Heart left ventricle (tissue), 16 donors: Measurements from ENCODE around the gene ABCA13. TPM values are rescaled to one million over a fixed set of nuclear protein-coding genes. Genes with fewer than 3 reads are reported as not detected.

ENCODE experiments used
- ATAC-seq, 4 donors: fragments of 200-7000 bp; cut with Tn5 transposase; one replicate each; pipeline ENCODE4 v1.9.1; 2020 to 2022; ENCODE audit warnings: moderate library complexity in 4 of 4, mild to moderate bottlenecking in 3 of 4, moderate number of reproducible peaks in 1 of 4
- DNase-seq, 5 donors: peaks; one replicate each; pipeline ENCODE4 v3.0.0-alpha.2; 2020
- H3K27ac ChIP-seq, 12 donors: fragments of 200-600 bp; sonication (generic) in 4 of 12; one replicate each; pipeline versions ENCODE4 v1.5.0 to v1.8.0; 2016 to 2022; ENCODE audit warnings: mild to moderate bottlenecking in 2 of 12
- H3K27me3 ChIP-seq, 9 donors: fragments of 200-600 bp; sonication (generic) in 2 of 9; one replicate each; pipeline versions ENCODE4 v1.5.1 to v1.8.0; 2016 to 2022; ENCODE audit warnings: mild to moderate bottlenecking in 3 of 9
- H3K36me3 ChIP-seq, 9 donors: fragments of 200-600 bp; sonication (generic) in 2 of 9; one replicate each; pipeline versions ENCODE4 v1.5.0 to v1.8.0; 2018 to 2022; ENCODE audit warnings: mild to moderate bottlenecking in 2 of 9
- H3K4me1 ChIP-seq, 12 donors: fragments of 200-600 bp; sonication (generic) in 4 of 12; one replicate each; pipeline versions ENCODE4 v1.5.0 to v1.8.0; 2016 to 2022; ENCODE audit warnings: mild to moderate bottlenecking in 3 of 12
- H3K4me3 ChIP-seq, 12 donors: fragments of 200-600 bp; sonication (generic) in 4 of 12; one replicate each; pipeline versions ENCODE4 v1.5.0 to v1.8.0; 2017 to 2022; ENCODE audit warnings: mild to moderate bottlenecking in 9 of 12, moderate library complexity in 4 of 12
- H3K9me3 ChIP-seq, 12 donors: fragments of 200-600 bp; sonication (generic) in 4 of 12; one replicate each; pipeline versions ENCODE4 v1.5.0 to v1.8.0; 2016 to 2022; ENCODE audit warnings: mild to moderate bottlenecking in 1 of 12
- POLR2A ChIP-seq, 2 donors: fragments of 450-650 bp; IDR thresholded peaks; one replicate each; pipeline ENCODE4 v1.6.1; 2017; ENCODE audit warnings: antibody characterized with exemption in 2 of 2, mild to moderate bottlenecking in 2 of 2, moderate library complexity in 2 of 2
- WGBS, 4 donors: extraction: QIAGEN DNeasy Blood & Tissue Kit in 2 of 4; methylation state at CpG; one replicate each; pipeline versions ENCODE4 v1.1.5 to v1.1.7; 2013 to 2018; 5-methylcytosine and 5-hydroxymethylcytosine counted together
- intact Hi-C, 10 donors: fragments of 100-400 bp; cut with DNase I; formaldehyde crosslinking; loops; one replicate each; pipeline versions ENCODE4 v1.11.1 to v1.14.2; 2022
- polyA plus RNA-seq, 2 donors: library from polyadenylated mRNA; stranded (reverse); fragments of 200-250 nt; gene quantifications; one replicate each; pipeline ENCODE4 v1.2.3, GENCODE V29; 2013
- total RNA-seq, 9 donors: library from RNA; depleted of rRNA in 2 of 9; stranded (reverse); fragments of >200 nt in 2 of 9; fragmentation: NEBNext Ultra II Directional in 3 of 9; extraction: Animal tissue kit (Norgen Biotek cat#: 25700) in 3 of 9; gene quantifications; one replicate each; pipeline versions ENCODE4 v1.1.0 to v1.2.4, GENCODE V29; 2016 to 2023
- TF ChIP-seq, protein P1 (sequence below), 12 donors: fragments of 200-600 bp; sonication (generic) in 4 of 12; IDR thresholded peaks; one replicate each; pipeline versions ENCODE4 v1.5.0 to v1.8.0; 2018 to 2022; ENCODE audit warnings: antibody characterized with exemption in 12 of 12, mild to moderate bottlenecking in 5 of 12
- donor health status: ischemic (EF 13 %, LVEDD 7.1; RV severe dilation, severe dysfunction).
- donor health status: healthy with polysubstance abuse.
- donor health status: DM: no; HTN: yes; CAD: no.
- donor health status: DM: no; HTN: no; CAD: no.
- donor health status: ischemic (EF 25% LVEDD 6.9; RV normal size, moderate dysfunction).
- donor health status: ischemic (EF 25% LVEDD 5.7; RV mildly dilated, moderate dysfunction).
- donor health status: healthy.
- donor health status: DM: yes; HTN: yes; CAD: no.
- donor health status: ischemic (EF 35%, LVEDD 5.7; RV mildly dilated, moderate dysfunction).
- donor health status: nonischemic (EF 11% LVEDD 7.7; RV severe dilation, severe dysfunction).
- donor health status: DM: yes; HTN: yes; CAD: no.
- donor health status: PGD.
- donor health status: ischemic (EF 29% LVEDD 5.4; RV normal size, mild dysfunction).
- donor health status: nonischemic (EF 23%, LVEDD 6.1; RV moderate dilation, normal function).

ABCA13 gene
- total and polyA plus RNA-seq, 11 donors, result 0.01 to 0.29 (median 0.07) TPM; not detected in 3

- Histone ChIP-seq H3K36me3 (no peaks in the 10 kb centered on the region), H3K4me3 (no peak overlapping the region), H3K9me3 (no peaks in the 10 kb centered on the region), H3K27ac (no peak overlapping the region), H3K4me1 (no peaks in the 10 kb centered on the region), H3K27me3 (no peaks in the 10 kb centered on the region)
- ATAC-seq (no peak), DNase-seq (no peak)
- WGBS, 4 donors, result 80% methylated on average over 7 of the region's 7 CpGs
- TF ChIP-seq, protein P1, sequence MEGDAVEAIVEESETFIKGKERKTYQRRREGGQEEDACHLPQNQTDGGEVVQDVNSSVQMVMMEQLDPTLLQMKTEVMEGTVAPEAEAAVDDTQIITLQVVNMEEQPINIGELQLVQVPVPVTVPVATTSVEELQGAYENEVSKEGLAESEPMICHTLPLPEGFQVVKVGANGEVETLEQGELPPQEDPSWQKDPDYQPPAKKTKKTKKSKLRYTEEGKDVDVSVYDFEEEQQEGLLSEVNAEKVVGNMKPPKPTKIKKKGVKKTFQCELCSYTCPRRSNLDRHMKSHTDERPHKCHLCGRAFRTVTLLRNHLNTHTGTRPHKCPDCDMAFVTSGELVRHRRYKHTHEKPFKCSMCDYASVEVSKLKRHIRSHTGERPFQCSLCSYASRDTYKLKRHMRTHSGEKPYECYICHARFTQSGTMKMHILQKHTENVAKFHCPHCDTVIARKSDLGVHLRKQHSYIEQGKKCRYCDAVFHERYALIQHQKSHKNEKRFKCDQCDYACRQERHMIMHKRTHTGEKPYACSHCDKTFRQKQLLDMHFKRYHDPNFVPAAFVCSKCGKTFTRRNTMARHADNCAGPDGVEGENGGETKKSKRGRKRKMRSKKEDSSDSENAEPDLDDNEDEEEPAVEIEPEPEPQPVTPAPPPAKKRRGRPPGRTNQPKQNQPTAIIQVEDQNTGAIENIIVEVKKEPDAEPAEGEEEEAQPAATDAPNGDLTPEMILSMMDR (IDR thresholded peaks at IDR 0.05), result no peak
- no peak for TF ChIP-seq POLR2A (IDR thresholded peaks at IDR 0.05)
- intact Hi-C loops, result no loop called here
Measured at GRCh38 chr7:48351900-48352299, 180.6 kb downstream of the ABCA13 start.

GRCh38 chr7:48355346-48355745 is 184.1 kb downstream of the ABCA13 start:
- 85 to 92% (median 87%) methylated on average over 3 of the region's 3 CpGs for WGBS, 4 donors
- Histone ChIP-seq H3K4me1 (no peaks in the 10 kb centered on the region), H3K36me3 (no peaks in the 10 kb centered on the region), H3K27me3 (no peaks in the 10 kb centered on the region), H3K4me3 (no peak overlapping the region), H3K9me3 (no peaks in the 10 kb centered on the region), H3K27ac (no peak overlapping the region)
- TF ChIP-seq POLR2A (IDR thresholded peaks at IDR 0.05), result no peak
- TF ChIP-seq, protein P1 (IDR thresholded peaks at IDR 0.05), result no peak
- no peak for ATAC-seq
- DNase-seq, result no peak
- intact Hi-C loops, result no loop called here

DNA sequence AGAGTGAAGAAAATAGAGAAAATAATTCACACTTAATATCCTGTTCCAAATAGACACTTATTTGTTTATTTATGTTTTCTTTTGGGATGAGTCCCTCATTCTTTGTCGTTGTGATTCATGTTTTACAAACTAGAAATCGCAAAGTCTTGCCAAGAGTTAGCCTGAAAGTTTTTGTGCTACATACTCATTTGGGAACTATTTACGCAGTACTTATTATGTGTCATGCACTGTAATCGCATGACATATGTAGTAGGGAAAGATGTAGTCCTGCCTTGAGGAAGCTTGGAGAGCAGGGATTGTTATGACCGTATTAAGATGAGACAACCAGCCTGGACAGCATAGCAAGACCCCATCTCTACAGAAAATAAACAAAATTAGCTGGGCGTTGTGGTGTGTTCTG is 189.3 kb downstream of the ABCA13 start:
- no peak overlapping the region for H3K4me3 ChIP-seq
- DNase-seq (no peak), ATAC-seq (no peak)
- no peaks in the 10 kb centered on the region for H3K9me3 ChIP-seq
- H3K27me3 ChIP-seq, result no peaks in the 10 kb centered on the region
- H3K4me1 ChIP-seq, result no peaks in the 10 kb centered on the region
- 75 to 89% (median 81%) methylated on average over 6 of the region's 6 CpGs for WGBS, 4 donors
- no peak overlapping the region for H3K27ac ChIP-seq
- intact Hi-C loops, result no loop called here
- no peaks in the 10 kb centered on the region for H3K36me3 ChIP-seq
- TF ChIP-seq, protein P1 (IDR thresholded peaks at IDR 0.05), result no peak
- no peak for TF ChIP-seq POLR2A (IDR thresholded peaks at IDR 0.05)

- no peak for DNase-seq
- no peak overlapping the region for H3K27ac ChIP-seq
- H3K36me3 ChIP-seq, result no peaks in the 10 kb centered on the region
- no peak for ATAC-seq
- no peak for TF ChIP-seq POLR2A (IDR thresholded peaks at IDR 0.05)
- TF ChIP-seq, protein P1 (IDR thresholded peaks at IDR 0.05), result no peak
- intact Hi-C loops, result no loop called here
- H3K9me3 ChIP-seq, result peaks cover 0 to 3% (median 0%) of the 10 kb centered on the region in 12 donors
- H3K4me1 ChIP-seq, result no peaks in the 10 kb centered on the region
- WGBS, 4 donors, result 43 to 81% (median 53%) methylated on average over 3 of the region's 3 CpGs
- H3K27me3 ChIP-seq, result no peaks in the 10 kb centered on the region
- H3K4me3 ChIP-seq, result no peak overlapping the region
Measured at GRCh38 chr7:48363174-48363573, 191.9 kb downstream of the ABCA13 start.
